HepG2 (cell line): ENCODE data around the gene GLT1D1. TPM values are rescaled to one million over a fixed set of nuclear protein-coding genes. Genes with fewer than 3 reads are reported as not detected.
A peak's percentile ranks its signal among the peaks of the same experiment; 100 is the strongest.

Experiments
- HIVEP1 ChIP-seq: sonication (generic); formaldehyde crosslinking; IDR thresholded peaks from 2 replicates; pipeline ENCODE4 v1.4.0; 2020; ENCODE audit warnings: mild to moderate bottlenecking, missing genetic modification reagents
- HNF1A ChIP-seq, 2 experiments: sonication (generic) in 1 of 2; formaldehyde crosslinking in 1 of 2; IDR thresholded peaks; 2 replicates each; pipeline versions ENCODE4 v1.4.0 to v1.6.1; 2016 to 2020; ENCODE audit warnings: borderline replicate concordance in 1 of 2, low read depth in 1 of 2, mild to moderate bottlenecking in 1 of 2, missing genetic modification reagents in 1 of 2
- IKZF1 ChIP-seq: fragments of 450-650 bp; IDR thresholded peaks from 2 replicates; pipeline ENCODE4 v1.7.1; 2016
- JUN ChIP-seq: sonication (generic); formaldehyde crosslinking; IDR thresholded peaks from 2 replicates; pipeline ENCODE4 v1.4.0; 2020; ENCODE audit warnings: mild to moderate bottlenecking, missing genetic modification reagents
- MAFK ChIP-seq, 2 experiments: IDR thresholded peaks in 1 of 2; conservative IDR thresholded peaks in 1 of 2; 2 replicates each; pipeline ENCODE4 v1.6.1; 2011; ENCODE audit warnings: improper control_type of control experiment in 2 of 2, low read length in 2 of 2
- PAWR ChIP-seq: sonication (generic); formaldehyde crosslinking; IDR thresholded peaks from 2 replicates; pipeline ENCODE4 v1.4.0; 2020; ENCODE audit warnings: missing genetic modification reagents, mild to moderate bottlenecking, borderline replicate concordance
- POLR2AphosphoS2 ChIP-seq: IDR thresholded peaks from 2 replicates; pipeline ENCODE4 v1.6.1; 2011; ENCODE audit warnings: low read depth, low read length, improper control_type of control experiment
- SP4 ChIP-seq: sonication (generic); formaldehyde crosslinking; IDR thresholded peaks from 2 replicates; pipeline ENCODE4 v1.8.1; 2023; ENCODE audit warnings: mild to moderate bottlenecking, missing genetic modification reagents
- U2AF2 ChIP-seq: fragments of 200-400 bp; formaldehyde crosslinking; IDR thresholded peaks from 2 replicates; pipeline ENCODE4 v1.6.1; 2017; ENCODE audit warnings: low read depth, mild to moderate bottlenecking, low read length
- ZHX2 ChIP-seq, 2 experiments: sonication (generic) in 1 of 2; formaldehyde crosslinking in 1 of 2; IDR thresholded peaks; 2 replicates each; pipeline versions ENCODE4 v1.6.1 to v1.9.0; 2014 to 2022; ENCODE audit warnings: antibody characterized with exemption in 1 of 2, borderline replicate concordance in 1 of 2, inconsistent platforms in 1 of 2, low read depth in 1 of 2, missing genetic modification reagents in 1 of 2
- ZNF329 ChIP-seq: sonication (generic); formaldehyde crosslinking; IDR thresholded peaks from 2 replicates; pipeline ENCODE4 v1.9.0; 2021; ENCODE audit warnings: low read depth, mild to moderate bottlenecking, missing genetic modification reagents
- ZNF770 ChIP-seq: sonication (generic); formaldehyde crosslinking; IDR thresholded peaks from 2 replicates; pipeline ENCODE4 v1.5.0; 2020; ENCODE audit warnings: mild to moderate bottlenecking, missing genetic modification reagents
- polyA plus RNA-seq, 8 experiments: library from polyadenylated mRNA; depleted of rRNA in 3 of 8; stranded (reverse) in 7 of 8; unstranded in 1 of 8; fragments of >200 nt; fragmentation: Illumina TruSeq in 4 of 8; extraction: Trizol in 4 of 8; gene quantifications; 2 replicates each; pipeline versions ENCODE4 v1.2.1 to v1.2.3, GENCODE V29; 2011 to 2016; ENCODE audit warnings: low read depth in 4 of 8, missing spikeins in 1 of 8, mixed read lengths in 1 of 8; ENCODE audit not compliant: insufficient read depth in 1 of 8
- total RNA-seq, 5 experiments: library from RNA; depleted of rRNA; stranded (reverse); fragments of >200 nt; fragmentation: Illumina TruSeq; extraction: Trizol; gene quantifications; 2 replicates each; pipeline ENCODE4 v1.2.3, GENCODE V29; 2016; ENCODE audit warnings: low read depth in 1 of 5
- TF ChIP-seq, protein P1 (sequence below): sonication (generic); formaldehyde crosslinking; IDR thresholded peaks from 2 replicates; pipeline ENCODE4 v1.5.1; 2020; ENCODE audit warnings: missing genetic modification reagents, mild to moderate bottlenecking, borderline replicate concordance
- TF ChIP-seq, protein P2 (sequence below): sonication (generic); formaldehyde crosslinking; IDR thresholded peaks from 2 replicates; pipeline ENCODE4 v1.8.0; 2022; ENCODE audit warnings: mild to moderate bottlenecking, missing genetic modification reagents, moderate library complexity

The GLT1D1 gene
- total and polyA plus RNA-seq, 2 of the 13 experiments (the other 11 are each of a cell fraction or from before 2014, with no cell fraction given), result 0.09 to 0.17 TPM

DNA sequence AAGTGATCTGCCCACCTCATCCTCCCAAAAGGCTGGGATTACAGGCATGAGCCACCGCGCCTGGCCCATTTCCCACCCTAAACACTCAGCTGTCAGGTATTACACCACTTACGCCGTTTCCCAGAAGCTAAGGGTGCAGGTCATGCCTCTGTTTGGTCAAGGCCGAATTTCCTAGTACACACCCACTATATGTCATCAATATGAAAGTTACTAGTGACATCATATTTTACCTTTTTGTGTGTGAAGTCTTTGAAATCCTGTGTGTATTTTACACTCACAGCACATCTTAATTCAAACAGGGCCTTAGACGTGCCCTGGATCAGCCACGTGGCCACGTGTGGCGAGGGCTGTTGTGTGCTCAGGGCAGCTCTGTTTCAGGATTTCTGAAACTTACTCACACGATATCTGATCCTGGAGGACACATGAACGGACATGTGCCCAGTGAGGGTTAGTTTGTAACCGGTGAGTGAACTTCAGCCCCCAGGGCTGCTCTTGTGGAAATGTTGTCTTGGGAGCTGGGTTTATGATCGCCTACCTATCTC lies 51.8 kb downstream of the GLT1D1 start (continued):
- TF ChIP-seq, protein P1, sequence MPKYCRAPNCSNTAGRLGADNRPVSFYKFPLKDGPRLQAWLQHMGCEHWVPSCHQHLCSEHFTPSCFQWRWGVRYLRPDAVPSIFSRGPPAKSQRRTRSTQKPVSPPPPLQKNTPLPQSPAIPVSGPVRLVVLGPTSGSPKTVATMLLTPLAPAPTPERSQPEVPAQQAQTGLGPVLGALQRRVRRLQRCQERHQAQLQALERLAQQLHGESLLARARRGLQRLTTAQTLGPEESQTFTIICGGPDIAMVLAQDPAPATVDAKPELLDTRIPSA (CRISPR knock-in tag), result no peak
- TF ChIP-seq POLR2AphosphoS2 (no peak), MAFK (conservative IDR thresholded peaks at IDR 0.05 in 1 of 2, IDR thresholded peaks at IDR 0.05 in 1 of 2; ENCODE audit: low read length in 2 of 2) (no peak), JUN (CRISPR knock-in tag) (peak; percentile 67; the same call in 1 of the 2 replicates), HIVEP1 (no peak), U2AF2 (no peak), ZNF329 (no peak), HNF1A (IDR thresholded peaks at IDR 0.05; ENCODE audit: low read depth) (0 out of 2 replicates have a peak, but pooled peaks have one; percentile 37), HNF1A (CRISPR knock-in tag; IDR thresholded peaks at IDR 0.05; ENCODE audit: borderline replicate concordance) (peak; percentile 61; the same call in 1 of the 2 replicates), ZHX2 (IDR thresholded peaks at IDR 0.05; ENCODE audit: low read depth) (peak; percentile 92), ZHX2 (CRISPR knock-in tag; IDR thresholded peaks at IDR 0.05; ENCODE audit: borderline replicate concordance) (no peak), IKZF1 (no peak), ZNF770 (CRISPR knock-in tag) (no peak), PAWR (CRISPR knock-in tag) (no peak), SP4 (CRISPR knock-in tag) (no peak; the same call in 1 of the 2 replicates)
- TF ChIP-seq, protein P2, sequence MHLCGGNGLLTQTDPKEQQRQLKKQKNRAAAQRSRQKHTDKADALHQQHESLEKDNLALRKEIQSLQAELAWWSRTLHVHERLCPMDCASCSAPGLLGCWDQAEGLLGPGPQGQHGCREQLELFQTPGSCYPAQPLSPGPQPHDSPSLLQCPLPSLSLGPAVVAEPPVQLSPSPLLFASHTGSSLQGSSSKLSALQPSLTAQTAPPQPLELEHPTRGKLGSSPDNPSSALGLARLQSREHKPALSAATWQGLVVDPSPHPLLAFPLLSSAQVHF (CRISPR knock-in tag), result peak; percentile 47; the same call in 1 of the 2 replicates
